Activated CD4-positive, alpha-beta T cell treated with anti-CD3 and anti-CD28 coated beads for 24 hours (primary cell): Measurements from ENCODE around the gene OXCT2.
A peak's percentile ranks its signal among the peaks of the same experiment; 100 is the strongest.
"Not testable (repeated sequence)": the region's sequence is repeated elsewhere in the genome, so short reads cannot be mapped to it uniquely, and the experiment has no call there.

Experiments used
- DNase-seq, 2 donors: peaks; one replicate each; pipeline ENCODE4 v3.0.0-alpha.2; 2020; ENCODE audit warnings: low read depth in 2 of 2

Gene OXCT2

DNA sequence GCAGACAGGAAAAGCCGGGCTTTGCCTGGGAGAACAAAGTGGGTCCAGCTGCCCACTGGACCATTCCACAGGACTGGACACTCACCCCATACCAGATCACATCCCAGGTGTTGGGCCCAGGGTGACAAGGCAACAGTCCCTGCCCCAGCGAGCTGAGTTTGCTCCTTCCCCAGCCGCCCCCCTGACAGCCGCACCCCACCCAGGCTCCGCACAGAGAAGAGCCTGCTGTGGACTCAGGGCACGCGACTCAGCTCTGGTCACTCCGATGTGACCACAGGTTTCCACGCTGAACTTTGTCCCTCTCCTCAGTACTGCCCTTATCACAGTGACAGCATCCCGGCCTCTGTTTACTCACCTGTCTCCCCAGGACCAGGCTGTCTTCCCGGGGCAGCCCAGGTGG, 16.3 kb upstream of the OXCT2 start:
- DNase-seq, result no peak

DNA sequence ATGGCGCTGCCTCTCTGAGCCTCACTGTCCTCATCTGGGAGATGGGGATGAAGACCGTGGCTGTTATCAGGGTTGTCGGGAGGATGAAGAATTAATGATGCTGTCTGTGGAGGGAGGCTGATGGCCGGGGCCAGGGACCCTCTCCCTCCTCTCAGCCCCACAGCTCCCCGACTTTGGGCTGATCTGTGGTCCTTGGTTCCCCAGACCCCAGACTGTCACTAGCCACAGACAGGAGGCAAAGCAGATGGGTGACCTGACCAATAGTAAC, 15.9 kb upstream of the OXCT2 start:
- DNase-seq, result not testable (repeated sequence)

DNA sequence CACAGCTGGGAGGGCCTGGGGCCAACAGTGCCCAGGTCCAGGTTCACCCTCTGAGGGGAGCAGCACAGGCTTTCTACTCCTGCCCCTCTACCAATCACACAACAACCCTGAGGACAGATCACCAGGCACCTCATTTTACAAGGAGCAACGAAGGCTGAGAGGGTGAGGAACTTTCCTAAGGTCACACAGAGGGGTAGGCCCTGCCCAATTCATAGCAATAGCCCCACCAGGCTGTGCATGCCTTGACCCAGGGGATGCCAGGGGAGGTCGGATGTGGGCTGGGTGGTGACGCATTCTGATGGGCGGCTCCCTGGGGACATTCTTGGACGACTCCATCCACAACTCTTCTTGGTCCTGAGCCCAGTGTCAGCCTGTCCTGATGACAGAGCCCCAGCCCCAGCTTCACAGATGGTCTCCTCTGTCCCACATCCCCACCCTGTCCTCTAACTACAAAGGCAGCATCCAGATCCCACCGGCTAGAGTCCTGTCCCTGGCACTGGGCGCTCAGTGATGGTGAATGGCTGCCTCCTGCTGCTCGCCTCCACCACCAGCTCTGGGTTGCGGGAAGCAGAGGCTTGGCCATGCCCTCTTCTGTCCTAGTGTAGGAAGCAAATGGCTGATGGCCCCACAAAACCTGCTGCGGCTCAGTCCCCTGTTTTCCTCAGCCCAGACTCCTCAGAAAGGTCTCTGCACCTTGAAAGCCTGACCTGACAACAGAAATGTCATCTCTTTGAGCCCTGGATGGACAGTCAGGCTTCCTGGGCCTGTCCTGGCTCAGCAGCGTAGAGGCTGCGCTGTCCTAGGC, 15.4 kb upstream of the OXCT2 start:
- not testable (repeated sequence) for DNase-seq

DNA sequence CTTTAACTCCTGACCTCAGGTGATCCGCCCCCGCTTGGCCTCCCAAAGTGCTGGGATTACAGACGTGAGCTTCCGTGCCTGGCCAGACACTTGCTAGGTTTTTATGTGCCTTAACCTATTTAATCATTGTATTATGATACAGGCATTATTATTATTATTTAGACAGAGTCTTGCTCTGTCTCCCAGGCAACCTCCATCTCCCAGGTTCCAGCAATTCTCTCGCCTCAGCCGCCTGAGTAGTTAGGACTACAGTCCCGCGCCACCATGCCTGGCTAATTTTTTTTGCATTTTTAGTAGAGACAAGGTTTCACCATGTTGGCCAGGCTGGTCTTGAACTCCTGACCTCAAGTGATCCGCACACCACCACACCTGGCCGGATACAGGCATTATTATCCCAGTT, 11.5 kb upstream of the OXCT2 start:
- not testable (repeated sequence) for DNase-seq

DNA sequence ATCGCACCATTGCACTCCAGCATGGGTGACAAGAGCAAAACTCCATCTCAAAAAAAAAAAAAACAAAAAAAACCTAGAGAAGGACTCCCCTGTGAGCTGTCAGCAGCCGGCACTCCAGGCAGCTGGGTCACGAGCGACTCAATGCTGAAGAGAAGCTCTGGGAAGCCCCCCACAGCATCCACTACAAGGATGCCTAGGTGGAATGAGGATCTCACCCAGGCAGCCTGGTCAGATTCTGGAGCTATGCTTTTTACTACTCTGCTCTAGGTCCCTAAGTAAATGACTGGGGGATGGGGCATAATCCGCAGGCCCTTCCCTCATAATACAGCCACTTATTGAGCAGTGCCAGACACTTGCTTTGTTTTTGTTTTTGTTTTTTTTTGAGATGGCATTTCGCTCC, 11.0 kb upstream of the OXCT2 start:
- DNase-seq, result no peak

DNA sequence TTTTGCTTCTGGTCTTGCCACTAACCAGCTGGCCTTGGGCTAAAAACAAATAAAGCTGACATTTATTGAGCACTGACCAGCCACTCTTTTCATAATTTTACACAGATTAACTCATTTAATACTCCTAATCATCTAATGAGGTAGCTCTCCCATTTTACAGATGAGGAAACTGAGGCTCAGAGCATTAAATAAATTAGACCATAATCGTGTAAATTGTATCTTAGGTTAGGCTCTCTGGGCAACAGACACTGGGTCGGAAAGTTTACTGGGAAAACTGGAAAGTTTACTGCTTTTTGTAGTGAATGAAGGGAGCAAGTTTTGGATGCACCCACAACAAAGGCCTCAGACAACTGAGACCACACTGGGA, 10.2 kb upstream of the OXCT2 start:
- DNase-seq, result no peak

DNA sequence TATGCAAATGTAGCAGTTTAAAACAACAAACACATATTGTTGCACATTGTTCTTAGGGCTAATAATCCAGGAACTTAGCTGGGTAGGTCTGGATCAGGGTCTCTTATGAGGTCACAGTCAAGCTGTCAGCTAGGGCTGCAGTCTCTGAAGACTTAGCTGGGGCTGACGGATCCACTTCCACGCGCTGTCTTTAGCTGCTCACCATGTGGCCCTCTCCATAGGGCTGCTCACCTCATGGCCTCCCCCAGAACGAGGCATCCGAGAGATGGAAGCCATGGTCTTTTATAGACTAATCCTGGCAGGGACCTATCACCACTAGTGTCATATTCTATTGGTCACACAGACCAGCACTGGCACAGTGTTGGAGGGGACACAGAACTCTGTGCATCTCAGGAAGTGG, 8.7 kb upstream of the OXCT2 start:
- no peak for DNase-seq

DNA sequence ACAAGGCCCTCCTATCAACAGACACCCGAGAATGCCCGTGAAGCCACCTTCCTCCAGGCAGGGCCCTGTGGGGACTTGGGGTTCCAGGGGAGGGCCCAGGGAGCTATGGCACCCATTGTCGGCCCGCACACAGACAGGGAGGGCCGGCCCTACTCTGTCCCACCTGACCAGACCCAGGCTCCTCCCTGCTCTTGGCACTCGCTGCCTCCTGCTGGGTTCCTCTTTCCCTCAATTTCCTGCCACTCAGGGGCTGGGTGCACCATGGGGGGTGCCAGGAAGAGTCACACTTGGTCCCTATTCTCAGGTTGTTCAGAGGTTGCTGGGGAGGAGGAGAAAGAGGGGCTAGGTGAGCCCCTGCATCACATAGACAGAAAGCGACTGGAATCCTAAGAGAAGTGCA, 8.0 kb upstream of the OXCT2 start:
- no peak for DNase-seq

DNA sequence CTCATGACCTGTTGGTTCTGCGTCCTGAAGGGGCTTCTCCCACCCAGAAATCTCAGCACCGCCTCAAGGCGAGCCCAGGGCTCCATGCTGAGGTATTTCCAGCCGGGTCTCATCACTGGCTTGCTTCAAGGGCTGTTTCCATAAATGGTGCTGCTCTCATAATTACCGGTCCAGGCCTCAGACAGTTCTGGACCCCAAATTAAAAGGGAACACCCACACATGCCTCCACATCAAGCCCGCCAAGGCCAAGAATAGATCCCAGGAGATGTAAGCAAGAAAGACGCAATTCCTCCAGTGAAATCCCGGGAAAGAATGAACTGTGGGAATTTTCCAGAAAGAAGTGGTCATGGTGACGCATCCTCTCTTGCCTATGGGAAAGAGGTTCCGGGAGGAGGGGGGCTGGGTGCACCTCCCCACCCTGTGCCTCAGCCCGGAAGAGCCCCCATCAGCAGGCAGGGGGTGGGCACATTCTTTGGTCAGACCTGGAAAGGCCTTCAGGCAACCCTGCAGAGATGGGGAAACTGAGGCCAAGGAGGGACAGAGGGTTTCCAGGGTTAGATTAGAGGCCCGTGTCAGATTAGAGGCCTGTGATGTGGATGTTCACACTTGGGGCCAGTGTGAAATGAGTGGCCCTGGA, 7.4 kb upstream of the OXCT2 start:
- not testable (repeated sequence) for DNase-seq

DNA sequence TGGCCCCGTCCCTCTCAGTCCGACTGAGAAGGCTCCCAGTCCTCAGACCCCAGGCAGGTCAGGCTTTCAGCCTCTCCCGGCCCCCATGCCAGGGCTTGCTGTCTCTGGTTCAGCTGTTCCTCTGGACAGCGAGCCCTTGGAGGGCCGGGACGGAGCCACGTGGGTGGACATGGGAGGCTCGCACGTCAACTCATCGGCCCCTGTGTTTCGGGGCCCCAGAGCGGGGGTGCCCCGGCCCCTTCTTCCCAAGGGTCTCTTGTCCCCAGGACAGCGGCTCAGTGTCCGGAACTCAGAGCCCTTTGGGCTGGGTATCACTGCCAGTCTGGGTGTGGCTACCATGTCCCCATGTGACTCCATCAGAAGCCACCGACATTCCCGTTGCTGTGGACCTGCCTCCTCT, 6.7 kb upstream of the OXCT2 start:
- not testable (repeated sequence) for DNase-seq

DNA sequence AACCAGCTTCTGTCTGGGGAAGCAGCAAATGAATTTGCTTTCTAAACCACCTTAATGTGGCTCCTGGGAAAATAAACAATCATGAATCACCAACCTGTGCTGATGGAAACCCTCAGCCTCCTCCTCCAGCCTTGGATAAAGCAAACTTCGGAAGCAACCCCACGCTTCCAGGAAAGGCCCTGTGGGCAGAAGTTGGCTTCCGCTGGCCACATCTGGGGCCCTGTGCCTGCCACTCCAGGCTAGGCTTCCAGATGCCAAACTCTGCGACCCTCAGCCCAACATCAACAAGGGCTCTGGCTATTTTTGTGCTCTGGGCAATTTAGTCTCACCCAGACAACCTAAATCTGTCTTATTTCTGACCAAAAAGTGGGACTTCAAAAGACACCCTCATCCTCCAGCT, 6.2 kb upstream of the OXCT2 start:
- DNase-seq, result no peak

DNA sequence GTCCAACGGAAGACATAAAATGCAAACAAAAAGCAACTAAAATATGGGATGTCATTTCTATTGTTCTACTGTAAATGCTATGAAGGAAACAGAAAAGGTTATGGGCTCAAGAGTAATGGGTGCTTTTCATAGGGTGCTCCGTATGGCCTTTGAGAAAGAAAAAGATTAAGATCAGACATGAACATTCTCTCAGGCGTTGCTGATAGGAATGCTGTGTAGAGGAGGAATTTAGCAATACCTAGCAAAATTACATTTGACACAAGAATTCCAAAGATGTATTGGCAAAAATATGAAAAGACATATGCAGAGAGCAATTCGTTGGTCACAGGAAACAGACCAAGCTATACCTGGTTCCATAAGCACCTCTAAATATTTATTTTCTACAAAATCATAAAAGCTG, 5.7 kb upstream of the OXCT2 start:
- no peak for DNase-seq

DNA sequence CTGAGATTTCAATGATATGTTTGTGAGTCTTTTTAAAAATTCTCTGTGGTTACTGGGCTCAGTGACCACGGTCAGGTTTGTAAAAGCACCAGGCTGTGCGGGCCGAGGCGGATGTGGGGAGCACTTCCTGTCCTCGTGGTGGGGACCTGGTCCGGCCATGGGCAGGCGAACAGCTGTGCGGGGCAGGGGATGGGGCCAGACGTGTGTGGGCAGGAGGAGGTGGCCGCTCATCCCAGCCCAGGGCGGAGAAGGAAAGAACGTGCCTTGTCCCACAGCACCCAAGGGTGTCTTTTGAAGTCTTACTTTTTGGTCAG, 5.2 kb upstream of the OXCT2 start:
- DNase-seq, result no peak

DNA sequence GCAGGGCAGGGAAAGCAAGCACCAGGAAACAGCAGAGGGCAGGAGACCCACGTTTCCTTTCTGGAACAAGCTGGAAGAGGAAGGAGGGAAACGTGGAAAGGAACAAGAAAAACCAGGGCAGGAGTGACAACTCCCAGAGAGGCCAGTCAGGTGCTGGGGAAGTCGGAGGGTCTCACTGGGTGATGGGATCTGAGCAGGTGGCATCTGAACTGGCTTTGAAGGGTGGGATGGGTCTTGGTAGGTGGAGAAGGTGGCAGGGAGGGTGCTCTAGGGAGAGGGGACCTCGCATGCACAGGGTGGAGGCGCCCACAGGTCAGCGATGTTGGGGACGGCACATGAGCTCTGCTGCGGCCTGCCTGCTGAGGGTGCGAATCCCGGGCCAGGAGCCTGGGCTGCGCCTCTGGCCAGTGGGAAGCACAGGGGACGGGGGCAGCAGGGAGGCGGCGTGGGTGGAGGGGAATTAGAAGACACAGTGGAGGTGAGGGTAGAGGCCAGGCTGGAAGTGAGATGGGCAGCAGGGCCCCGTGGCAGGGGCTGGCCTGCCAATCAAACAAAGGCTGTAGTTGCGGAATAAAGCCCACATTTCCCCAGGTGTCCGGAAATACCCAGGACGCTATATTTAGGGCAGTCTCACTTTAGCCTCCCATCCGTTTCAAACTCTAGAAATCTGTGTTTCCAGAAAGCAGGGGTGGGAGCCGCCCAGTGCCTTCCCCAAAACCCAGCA, 4.7 kb upstream of the OXCT2 start:
- DNase-seq, result not testable (repeated sequence)

DNA sequence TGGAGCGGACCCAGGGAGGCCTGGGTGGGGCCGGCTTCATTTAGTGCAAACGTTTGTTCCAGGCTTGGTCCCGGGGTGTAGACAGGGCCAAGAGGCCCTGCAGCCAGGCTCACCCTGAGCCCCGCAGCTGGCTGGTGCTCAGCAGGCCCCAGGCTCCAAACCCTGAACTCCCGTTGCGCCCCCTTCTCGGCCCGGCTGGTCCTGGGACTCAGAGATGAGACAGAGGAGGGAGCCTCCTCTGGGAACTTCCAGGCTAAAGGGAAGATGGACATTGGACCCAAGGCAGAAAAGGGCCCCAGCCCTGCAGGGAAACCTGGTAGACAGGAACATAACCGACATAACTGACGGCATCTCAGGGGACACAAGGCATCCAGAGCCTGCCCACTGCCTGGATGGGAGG, 4.0 kb upstream of the OXCT2 start:
- not testable (repeated sequence) for DNase-seq

DNA sequence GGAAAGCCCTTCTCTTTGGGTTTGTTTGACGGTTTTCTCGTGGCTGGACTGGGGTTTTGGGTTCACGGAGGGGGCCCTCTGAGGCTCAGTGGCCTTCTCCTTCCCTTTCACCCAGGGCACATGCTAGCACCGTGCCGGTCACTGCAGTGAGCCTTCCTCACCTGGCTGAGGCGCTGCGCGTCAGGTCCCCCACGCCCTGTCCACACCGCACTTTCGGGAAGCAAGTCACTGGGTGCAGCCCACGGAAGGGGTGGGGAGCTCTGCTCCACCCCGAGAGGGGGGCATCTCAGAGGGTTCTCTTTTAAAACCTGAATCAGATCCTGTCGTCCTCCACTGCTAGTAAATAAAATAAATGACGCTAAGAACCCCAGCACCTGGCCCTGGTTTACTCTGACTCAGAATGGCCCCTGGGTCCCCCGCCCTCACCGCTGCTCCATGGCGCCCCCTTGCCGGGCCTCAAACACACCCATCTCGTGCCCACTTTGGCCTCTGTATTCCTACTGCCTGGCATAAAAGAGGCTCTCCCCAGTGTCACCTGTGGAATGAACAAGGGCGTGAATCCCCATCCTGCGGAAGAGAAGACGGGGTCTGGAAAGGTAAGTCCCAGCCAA, 2.3 kb upstream of the OXCT2 start:
- not testable (repeated sequence) for DNase-seq

DNA sequence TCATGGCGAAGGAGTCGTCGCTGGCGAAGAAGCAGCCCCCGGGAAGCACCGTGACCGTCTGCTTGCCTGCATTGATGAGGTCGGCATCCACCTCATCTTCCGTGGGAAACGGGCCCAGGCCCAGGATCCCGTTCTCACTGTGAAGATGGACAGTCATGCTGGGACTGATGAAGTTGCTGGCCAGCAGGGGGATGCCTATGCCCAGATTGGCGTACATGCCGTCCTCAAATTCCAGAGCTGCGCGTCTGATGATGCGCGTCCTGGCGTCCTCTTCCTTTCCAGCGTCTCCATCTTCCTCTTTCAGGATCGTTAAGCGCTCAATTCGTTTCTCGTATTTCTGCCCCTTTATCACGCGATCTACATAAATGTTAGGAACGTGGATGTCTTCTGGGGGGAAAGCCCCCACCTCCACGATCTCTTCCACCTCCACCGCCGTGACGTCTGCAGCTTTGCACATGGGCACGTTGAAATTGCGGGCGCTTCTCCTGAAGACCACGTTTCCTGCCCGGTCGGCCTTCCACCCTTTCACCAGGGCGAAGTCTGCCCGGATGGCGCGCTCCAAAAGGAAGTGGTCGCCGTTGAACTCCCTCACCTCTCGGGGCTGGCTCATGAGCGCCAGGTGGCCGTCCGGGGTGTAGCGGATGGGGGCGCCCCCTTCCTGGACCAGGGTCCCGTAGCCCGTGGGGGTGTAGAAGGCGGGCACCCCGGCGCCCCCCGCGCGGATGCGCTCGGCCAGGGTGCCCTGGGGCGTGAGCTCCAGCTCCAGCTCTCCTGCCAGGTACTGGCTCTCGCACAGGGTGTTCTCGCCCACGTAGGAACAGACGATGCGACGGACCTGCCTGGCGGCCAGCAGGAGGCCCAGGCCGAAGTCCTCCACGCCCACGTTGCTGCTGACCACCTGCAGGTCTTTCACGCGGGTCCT, 787 bp downstream of the OXCT2 start:
- DNase-seq, result peak in 1 of 2 donors; percentile 30

DNA sequence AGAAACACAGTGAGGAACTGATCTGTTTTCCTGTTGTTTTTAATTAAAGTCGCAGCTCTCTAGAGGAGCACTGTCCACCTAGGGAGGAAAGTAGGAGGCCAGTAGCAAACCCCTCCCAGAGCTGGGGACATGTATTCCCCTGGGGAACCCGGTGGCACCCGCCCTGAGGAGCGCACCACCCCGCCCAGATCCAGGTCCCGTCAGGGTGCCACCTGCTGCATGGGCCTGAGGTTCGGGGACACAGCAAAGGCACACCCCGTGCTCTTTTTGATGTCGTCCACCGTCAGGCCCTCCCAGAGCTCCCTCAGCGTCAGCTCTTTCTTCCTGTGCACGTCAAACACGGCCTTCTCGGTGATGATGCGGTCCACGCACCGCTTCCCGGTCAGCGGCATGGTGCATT, 1.6 kb downstream of the OXCT2 start:
- DNase-seq, result not testable (repeated sequence)

DNA sequence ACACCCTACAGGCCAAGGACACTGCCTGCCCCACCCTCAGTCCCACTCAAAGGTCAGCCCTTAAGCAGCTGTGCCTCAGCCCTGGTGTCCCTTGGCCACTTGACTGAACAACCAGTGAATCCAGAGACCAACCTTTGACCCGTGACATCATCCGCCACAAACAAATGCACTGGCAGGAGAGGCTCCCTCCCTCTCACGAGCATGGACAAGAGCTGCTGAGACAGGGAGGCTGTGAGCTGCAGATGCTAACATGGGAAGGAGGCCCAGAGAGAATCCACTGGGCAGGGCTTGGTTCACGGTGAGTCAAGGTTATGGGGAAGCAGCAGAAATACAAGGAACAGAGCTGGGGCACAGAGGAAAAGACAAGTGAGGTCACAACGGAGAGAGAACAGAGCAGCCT, 4.7 kb downstream of the OXCT2 start:
- not testable (repeated sequence) for DNase-seq

DNA sequence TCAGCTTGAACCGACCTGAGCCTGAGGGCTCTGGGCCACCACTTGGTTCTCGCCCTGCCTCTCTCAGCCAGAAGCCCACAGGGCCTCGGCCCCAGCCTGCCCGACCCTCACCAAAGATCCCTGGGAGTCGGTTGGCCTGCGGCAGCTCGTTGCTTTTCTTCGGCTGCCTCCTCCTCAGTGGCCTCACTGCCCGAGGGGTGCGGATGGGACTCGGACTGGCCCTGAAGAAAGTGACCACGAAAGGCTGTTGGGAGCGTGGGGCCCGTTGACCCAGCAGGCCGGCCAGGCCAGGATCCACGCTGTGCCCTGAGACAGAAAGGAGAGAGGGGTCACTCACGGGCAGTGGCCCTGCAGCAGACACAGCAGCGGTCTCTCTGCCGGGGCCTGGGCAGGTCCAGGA, 6.6 kb downstream of the OXCT2 start:
- not testable (repeated sequence) for DNase-seq

DNA sequence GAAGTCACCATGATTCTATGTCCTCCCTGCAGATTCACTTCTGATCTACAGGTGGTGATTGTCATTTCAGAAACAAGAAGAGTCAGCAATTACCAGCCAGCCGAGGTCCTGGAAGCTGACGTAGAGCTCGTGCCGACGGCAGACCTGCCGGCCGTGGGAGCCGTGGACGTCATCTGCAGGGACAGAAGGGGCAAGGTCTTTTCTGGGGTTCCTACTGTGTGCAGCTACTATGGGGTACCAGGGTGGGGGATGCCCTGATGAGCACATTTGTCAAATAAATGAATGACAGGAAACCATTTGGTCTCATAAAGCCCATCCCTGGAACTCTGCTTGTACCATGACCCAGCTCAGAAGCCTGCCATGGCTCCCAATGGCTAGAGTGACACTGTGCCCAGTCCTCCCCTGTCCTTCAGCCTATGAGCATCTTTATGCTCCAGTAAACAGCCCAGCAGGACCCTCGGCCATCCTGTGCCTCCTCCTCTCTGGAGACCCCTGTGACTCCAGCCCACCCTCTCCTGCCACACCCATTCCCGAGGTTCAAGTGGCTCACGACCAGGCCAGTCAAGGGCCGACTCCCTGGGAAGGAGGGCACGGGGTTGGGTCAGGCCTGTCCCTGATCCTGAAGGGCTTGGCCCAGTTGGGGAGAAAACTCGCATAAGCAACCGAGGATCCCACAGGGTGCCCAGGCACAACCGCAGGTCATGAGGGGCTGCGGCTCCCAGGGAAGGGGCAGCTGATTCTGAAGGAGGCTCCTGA, 7.4 kb downstream of the OXCT2 start:
- DNase-seq, result not testable (repeated sequence)
